Esophagus muscularis mucosa (tissue), 4 donors: Measurements from ENCODE around the gene TFAP2C.

Experiments
- CTCF ChIP-seq, 3 experiments: fragments of 200-600 bp in 2 of 3; fragments of 450-650 bp in 1 of 3; sonication (generic) in 2 of 3; IDR thresholded peaks; one replicate each; pipeline ENCODE4 v1.5.1; 2017 to 2019; ENCODE audit warnings: antibody characterized with exemption in 3 of 3, mild to moderate bottlenecking in 2 of 3, moderate library complexity in 1 of 3
- EP300 ChIP-seq: sonication (generic); formaldehyde crosslinking; IDR thresholded peaks from one replicate; pipeline ENCODE4 v1.6.1; 2017; ENCODE audit warnings: antibody characterized with exemption
- POLR2A ChIP-seq: fragments of 450-650 bp; IDR thresholded peaks from one replicate; pipeline ENCODE4 v1.6.1; 2017; ENCODE audit warnings: antibody characterized with exemption, moderate library complexity, mild to moderate bottlenecking, low read depth
- POLR2AphosphoS5 ChIP-seq, 2 donors: sonication (generic); formaldehyde crosslinking; IDR thresholded peaks; one replicate each; pipeline ENCODE4 v1.6.1; 2017; ENCODE audit warnings: antibody characterized with exemption in 2 of 2

- TF ChIP-seq EP300, result no peak
- no peak for TF ChIP-seq POLR2A
- no peak for TF ChIP-seq CTCF (IDR thresholded peaks at IDR 0.05)
- TF ChIP-seq POLR2AphosphoS5 (IDR thresholded peaks at IDR 0.05), result no peak
These were observed 23.7 kb upstream of the TFAP2C start for GRCh38 chr20:56605261-56605996.
